ENCODE results near the gene GATAD2B.

The GATAD2B gene

DNA sequence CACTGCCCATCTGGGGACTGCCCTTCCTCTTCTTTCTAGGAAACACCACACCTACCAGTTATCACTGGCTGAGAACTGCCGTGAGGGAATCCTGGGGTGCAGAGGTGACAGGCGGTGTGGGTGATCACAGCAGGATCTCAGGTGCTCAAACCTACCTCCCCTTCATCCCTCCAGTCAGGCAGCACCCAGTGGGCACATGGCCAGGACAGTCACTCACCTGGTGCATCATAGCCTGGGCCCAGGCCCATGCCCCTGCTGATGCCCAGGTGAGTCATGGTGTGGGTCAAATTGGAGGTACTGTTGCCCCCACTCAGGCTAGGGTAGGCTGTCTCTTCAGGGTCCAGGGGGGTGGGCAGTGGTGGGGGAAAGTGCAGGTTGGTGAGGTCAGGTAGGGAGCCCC is 29.0 kb upstream of the GATAD2B start:
- no peak for DNase-seq (ENCODE audit: low read depth in 2 of 2)

GRCh38 chr1:153951183-153951582 is 28.4 kb upstream of the GATAD2B start:
- no peak for DNase-seq (ENCODE audit: low read depth in 2 of 2)

GRCh38 chr1:153946622-153947241 is 24.0 kb upstream of the GATAD2B start, which contains the start of gene DENND4B:
TSS of gene DENND4B (minus strand) at chr1:153946718. CDS start at chr1:153944374, 2,344 bp downstream.
- DNase-seq (ENCODE audit: low read depth in 2 of 2): peak in 1 of 2 donors; percentile 51

GRCh38 chr1:153945795-153946621 is 23.2 kb upstream of the GATAD2B start:
- peak; percentile 39 to 42 for DNase-seq (ENCODE audit: low read depth in 2 of 2)

DNA sequence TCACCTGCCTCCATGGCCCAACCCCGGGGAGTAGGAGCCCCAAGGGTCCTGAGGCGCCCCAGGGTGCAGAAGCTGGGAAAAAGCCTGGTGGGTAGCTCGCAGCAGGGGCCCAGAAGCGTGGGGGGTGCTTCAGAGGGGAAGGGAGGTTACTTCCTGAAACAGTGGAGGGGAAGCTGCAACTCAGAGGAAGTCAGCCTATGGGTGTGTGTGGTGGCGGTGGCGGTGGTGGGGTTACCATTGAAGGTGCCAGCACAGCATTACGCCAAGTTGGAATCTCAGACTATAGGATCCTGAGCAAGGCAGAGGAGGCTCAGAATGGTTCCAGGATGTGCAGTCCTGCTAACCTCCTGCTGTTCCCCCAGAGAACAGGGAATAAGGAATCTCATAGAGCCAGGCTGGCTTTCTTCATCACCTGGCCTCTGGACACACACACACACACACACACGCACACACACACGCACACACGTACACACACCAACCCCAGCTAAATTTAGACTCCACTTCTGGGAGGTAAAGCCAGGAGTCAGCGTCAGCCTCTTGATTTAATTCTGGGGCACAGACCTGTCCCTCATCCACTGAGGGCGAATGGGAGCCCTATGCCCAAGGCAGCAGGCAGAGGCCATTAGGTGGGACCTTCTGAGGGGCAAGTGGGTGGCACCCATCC is 22.5 kb upstream of the GATAD2B start:
- peak; percentile 59 to 64 for DNase-seq (ENCODE audit: low read depth in 2 of 2)

GRCh38 chr1:153944827-153945117 is 22.0 kb upstream of the GATAD2B start:
- no peak for DNase-seq (ENCODE audit: low read depth in 2 of 2)

DNA sequence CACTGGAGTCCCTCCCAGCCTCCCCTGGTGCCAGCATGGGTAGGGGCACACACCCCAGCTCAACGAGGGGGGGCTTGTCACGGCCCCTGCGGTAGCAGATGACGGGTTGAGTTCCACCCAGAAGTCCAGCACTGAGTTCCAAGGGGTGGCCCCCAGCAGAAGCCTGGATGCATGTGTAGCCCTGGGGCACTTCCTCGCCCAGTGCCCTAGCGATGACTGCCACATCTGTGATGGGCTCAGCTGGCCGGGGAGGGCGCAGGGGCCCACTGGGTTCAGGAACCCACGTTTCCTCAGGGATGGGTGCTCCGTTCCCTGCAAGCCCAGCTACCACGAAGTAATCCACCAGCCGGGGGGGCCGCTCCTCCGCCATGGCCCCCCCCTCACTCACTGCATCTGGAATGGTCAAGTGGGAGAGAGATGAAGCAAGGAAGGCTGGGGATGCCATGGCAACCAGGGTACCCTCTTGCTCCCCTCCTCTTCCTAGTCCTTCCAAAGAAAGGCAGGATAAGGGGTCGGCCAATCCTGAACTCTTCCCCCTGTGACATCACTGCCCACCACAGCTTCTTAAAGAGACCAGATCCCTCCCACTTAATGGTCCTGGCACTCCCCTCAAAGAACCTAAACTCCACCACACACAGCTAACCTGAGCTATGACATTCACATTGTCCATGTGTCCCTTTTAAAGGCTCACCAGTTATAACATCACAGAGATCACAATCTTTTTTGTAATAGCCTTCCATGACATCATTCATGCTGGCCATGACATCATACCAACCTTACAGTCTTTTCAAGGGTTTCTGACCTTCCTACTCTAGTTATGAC is 21.4 kb upstream of the GATAD2B start:
- no peak for DNase-seq (ENCODE audit: low read depth in 2 of 2)

- DNase-seq (ENCODE audit: low read depth in 2 of 2): no peak
Measured at GRCh38 chr1:153942766-153943549, 20.2 kb upstream of the GATAD2B start.

GRCh38 chr1:153941826-153942725 is 19.3 kb upstream of the GATAD2B start:
- no peak for DNase-seq (ENCODE audit: low read depth in 2 of 2)

GRCh38 chr1:153940756-153941155 is 18.0 kb upstream of the GATAD2B start:
- no peak for DNase-seq (ENCODE audit: low read depth in 2 of 2)

GRCh38 chr1:153939476-153939875 is 16.7 kb upstream of the GATAD2B start:
- DNase-seq (ENCODE audit: low read depth in 2 of 2): no peak

GRCh38 chr1:153938996-153939395 is 16.2 kb upstream of the GATAD2B start:
- DNase-seq (ENCODE audit: low read depth in 2 of 2): no peak

DNA sequence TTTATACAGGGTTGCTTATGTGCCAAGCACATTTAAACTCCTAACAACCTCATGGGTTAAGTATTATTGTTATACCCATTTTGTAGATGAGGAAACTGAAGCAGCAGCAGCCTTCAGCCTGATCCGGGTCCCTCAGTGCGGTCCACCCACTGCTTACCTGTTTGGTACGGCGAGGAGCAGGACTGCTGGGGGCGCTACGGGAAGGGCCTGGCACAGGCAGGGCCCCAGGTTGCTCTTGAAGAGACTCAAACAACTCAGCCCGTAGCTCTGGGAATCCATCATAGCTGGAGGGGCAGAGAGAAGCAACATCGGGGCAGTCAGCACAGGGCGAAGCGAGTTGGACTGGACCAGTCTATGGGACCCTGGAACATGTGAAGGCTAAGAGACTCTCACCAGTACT is 14.6 kb upstream of the GATAD2B start:
- no peak for DNase-seq (ENCODE audit: low read depth in 2 of 2)

DNA sequence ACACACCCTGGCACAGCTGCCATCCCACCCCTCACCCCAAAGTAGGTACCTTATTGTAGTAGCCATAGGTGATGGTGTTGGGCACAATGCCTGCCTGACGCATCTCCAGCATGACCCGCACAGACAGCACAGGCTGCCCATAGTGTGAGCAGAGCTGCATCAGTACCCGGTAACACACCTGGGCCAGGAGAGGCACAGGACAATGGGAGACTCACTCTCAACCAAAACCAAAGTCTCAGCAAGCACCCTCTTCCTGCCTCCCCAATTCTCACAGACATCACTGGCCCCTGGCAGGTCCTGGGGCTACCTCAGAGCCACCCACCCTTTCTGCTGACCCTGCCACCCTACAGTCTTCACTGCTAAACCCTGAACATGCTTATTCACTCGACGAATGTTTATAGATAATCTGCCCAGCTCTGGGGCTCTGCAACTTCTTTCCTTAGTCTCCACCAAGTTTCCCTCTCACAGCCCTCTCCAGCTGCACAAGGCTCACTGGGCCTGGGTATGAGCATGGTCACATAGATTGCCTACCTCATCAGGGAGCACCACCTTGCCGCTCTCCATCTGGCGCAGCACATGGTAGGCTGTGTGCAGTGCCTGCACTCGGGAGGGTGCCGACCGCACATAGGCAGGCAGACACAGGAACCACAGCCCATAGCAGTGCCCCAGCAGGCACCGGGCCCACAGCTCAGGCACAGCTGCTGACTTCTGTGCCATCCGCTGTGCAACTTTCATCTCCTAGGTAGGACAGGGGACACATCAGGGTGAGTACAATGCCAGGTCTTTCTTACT is 13.4 kb upstream of the GATAD2B start:
- no peak for DNase-seq (ENCODE audit: low read depth in 2 of 2)

GRCh38 chr1:153934746-153935145 is 12.0 kb upstream of the GATAD2B start:
- DNase-seq (ENCODE audit: low read depth in 2 of 2): no peak

DNA sequence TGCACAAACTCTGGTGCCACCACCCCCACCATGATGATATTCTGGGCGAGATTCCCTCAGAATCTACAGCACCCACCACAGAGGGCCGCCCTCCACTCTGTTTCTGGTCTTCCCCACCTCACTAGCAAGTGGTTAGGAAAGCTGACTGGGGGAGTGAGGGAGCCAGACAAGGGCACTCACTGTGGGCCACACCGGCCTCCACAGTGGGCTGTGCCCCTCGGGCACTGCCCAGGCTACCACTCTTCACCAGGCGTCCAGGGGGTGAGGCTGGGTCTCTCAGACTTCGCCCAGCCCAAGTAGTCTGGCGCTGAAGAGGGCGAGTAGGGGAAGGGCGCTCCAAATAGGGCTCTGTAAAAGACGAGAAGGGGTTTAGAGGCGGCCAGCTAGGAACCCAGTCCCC is 11.2 kb upstream of the GATAD2B start:
- no peak for DNase-seq (ENCODE audit: low read depth in 2 of 2)

DNA sequence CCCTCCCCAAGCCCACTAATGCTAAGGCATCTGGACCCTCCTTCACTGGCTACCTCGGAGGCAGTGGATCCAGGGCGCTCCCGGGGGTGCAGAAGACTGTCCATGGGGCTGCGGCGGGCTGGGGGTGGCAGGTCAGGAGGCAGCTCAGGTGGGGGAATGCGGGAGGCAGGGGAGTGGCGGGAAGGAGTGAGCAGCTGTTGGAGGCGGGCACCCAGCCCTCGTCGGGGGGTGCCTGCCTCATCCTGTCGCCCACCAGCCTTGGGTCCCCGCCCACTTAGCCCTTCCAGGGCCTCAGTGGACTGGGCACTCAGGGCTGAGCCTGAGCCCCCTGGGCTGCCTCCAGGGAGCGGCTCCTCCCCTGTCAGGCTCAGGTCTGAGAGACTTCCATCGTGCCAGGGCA is 10.7 kb upstream of the GATAD2B start:
- no peak for DNase-seq (ENCODE audit: low read depth in 2 of 2)

DNA sequence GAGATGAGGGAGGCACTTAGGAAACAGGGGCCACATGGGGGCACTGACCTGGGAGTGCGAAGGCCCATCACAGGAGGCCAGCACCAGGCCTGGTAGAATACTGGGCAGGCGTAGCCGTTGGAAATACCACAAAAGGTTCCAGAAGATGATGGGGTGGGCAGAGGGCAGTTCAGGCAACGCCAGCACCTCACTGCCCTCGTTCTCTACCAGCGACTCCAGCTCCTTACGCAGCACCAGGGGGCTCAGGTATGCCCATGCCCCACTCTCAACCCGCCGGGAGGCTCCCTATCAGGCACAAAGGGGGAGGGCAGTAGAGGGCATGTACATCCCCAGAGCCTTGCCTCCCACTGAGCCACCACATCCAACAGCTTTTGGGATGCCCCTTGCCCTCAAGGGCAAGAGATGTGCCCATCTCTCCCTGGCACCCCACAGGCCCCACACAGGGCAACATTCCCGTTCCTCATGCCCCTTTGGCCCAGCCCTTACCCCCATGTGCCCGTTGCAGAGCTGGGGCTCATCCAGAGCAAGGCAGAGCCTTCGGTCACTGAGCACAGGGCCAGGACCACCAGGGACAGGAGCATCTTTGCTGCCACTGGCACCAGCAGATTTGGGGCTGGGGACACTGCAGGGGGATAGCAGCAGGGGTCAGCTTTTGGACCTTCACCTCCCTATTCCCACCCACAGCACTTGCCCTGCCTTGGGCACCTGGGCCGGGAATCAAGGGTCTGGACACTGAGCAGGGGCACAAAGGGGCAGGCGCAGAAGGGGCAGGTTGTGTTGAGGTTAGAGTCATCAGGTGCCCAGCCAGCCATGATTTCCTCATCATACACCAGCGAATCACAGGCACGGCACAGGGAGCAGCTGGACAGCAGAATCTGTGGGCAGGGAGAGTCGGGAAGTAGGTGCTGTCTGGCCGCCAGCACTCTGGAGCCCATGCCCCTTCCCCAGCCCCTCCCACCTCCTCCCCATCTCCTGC is 9.7 kb upstream of the GATAD2B start:
- no peak for DNase-seq (ENCODE audit: low read depth in 2 of 2)
